Fibroblast of lung (primary cell): ENCODE results near the gene HAS3. TPM values are rescaled to one million over a fixed set of nuclear protein-coding genes. Genes with fewer than 3 reads are reported as not detected.

Source experiments
- DNase-seq, 2 donors: peaks; one replicate each; pipeline versions ENCODE4 v3.0.0 to v3.0.0-alpha.2; 2010; ENCODE audit warnings: low read depth in 2 of 2
- H2AFZ ChIP-seq: 2 replicates; pipeline ENCODE4 v1.5.1; 2012; ENCODE audit warnings: low read length, control low read depth, inconsistent platforms
- H3K27ac ChIP-seq: 2 replicates; pipeline ENCODE4 v1.5.1; 2011; ENCODE audit warnings: low read length, control low read depth; ENCODE audit not compliant: insufficient read depth
- H3K27me3 ChIP-seq: 2 replicates; pipeline ENCODE4 v1.5.1; 2011; ENCODE audit warnings: mild to moderate bottlenecking, low read length; ENCODE audit not compliant: control insufficient read depth, insufficient read depth
- H3K36me3 ChIP-seq: 2 replicates; pipeline ENCODE4 v1.5.1; 2011; ENCODE audit warnings: low read length; ENCODE audit not compliant: control insufficient read depth, insufficient read depth
- H3K4me1 ChIP-seq: 2 replicates; pipeline ENCODE4 v1.5.1; 2011; ENCODE audit warnings: low read length; ENCODE audit not compliant: control insufficient read depth, insufficient read depth; ENCODE audit errors: extremely low read depth
- H3K4me2 ChIP-seq: 2 replicates; pipeline ENCODE4 v1.5.1; 2011; ENCODE audit warnings: low read length, control low read depth; ENCODE audit not compliant: insufficient read depth; ENCODE audit errors: extremely low read depth
- H3K4me3 ChIP-seq, 4 experiments: fragments of 200-600 bp in 1 of 4; sonication (generic) in 1 of 4; replicated peaks in 1 of 4; 2 replicates each; pipeline ENCODE4 v1.5.1; 2011 to 2016; ENCODE audit warnings: low read length in 4 of 4, low read depth in 3 of 4, mild to moderate bottlenecking in 3 of 4, control low read depth in 2 of 4, inconsistent platforms in 1 of 4, mixed read lengths in 1 of 4; ENCODE audit not compliant: insufficient read depth in 1 of 4; ENCODE audit errors: control extremely low read depth in 1 of 4
- H3K79me2 ChIP-seq: 2 replicates; pipeline ENCODE4 v1.5.1; 2012; ENCODE audit warnings: mild to moderate bottlenecking, low read length, inconsistent platforms; ENCODE audit not compliant: control insufficient read depth, insufficient read depth
- H3K9ac ChIP-seq: 2 replicates; pipeline ENCODE4 v1.5.1; 2011; ENCODE audit warnings: mild to moderate bottlenecking, low read length, control low read depth; ENCODE audit not compliant: insufficient read depth
- H3K9me3 ChIP-seq: 2 replicates; pipeline ENCODE4 v1.5.1; 2012; ENCODE audit warnings: low read depth, low read length; ENCODE audit not compliant: control insufficient read depth, insufficient read depth
- H4K20me1 ChIP-seq: 2 replicates; pipeline ENCODE4 v1.5.1; 2011; ENCODE audit warnings: low read length; ENCODE audit not compliant: control insufficient read depth, insufficient read depth; ENCODE audit errors: extremely low read depth
- CTCF ChIP-seq, 2 donors: IDR thresholded peaks in 1 of 2; conservative IDR thresholded peaks in 1 of 2; 1 replicate in 1 of 2; 2 replicates in 1 of 2; pipeline ENCODE4 v1.5.1; 2011 to 2012; ENCODE audit warnings: low read length in 2 of 2, control low read depth in 1 of 2, inconsistent platforms in 1 of 2, low read depth in 1 of 2, mild to moderate bottlenecking in 1 of 2
- EZH2 ChIP-seq: IDR thresholded peaks from 2 replicates; pipeline ENCODE4 v1.5.1; 2012; ENCODE audit warnings: low read length, control low read depth, mild to moderate bottlenecking; ENCODE audit errors: missing control alignments
- polyA plus RNA-seq, 2 donors: library from polyadenylated mRNA; depleted of rRNA in 1 of 2; stranded (reverse) in 1 of 2; unstranded in 1 of 2; fragments of >200 nt; gene quantifications; 2 replicates each; pipeline ENCODE4 v1.2.1, GENCODE V29; 2011 to 2012; ENCODE audit warnings: missing spikeins in 1 of 2
- total RNA-seq: library from RNA; depleted of rRNA; stranded (reverse); fragments of >200 nt; gene quantifications from 2 replicates; pipeline ENCODE4 v1.2.1, GENCODE V29; 2014

The HAS3 gene
- total and polyA plus RNA-seq, 2 donors (not counting 1 experiment from before 2014, with no cell fraction given) = 0.27 to 0.33 TPM

GRCh38 chr16:69141014-69141413, 35.6 kb downstream of the HAS3 start:
- Histone ChIP-seq H3K9me3 (no peaks in the 10 kb centered on the region), H3K79me2 (peaks cover 9% of the 10 kb centered on the region), H3K4me3 (no peak overlapping the region), H3K27ac (no peak overlapping the region), H3K36me3 (peaks cover 21% of the 10 kb centered on the region), H4K20me1 (no peaks in the 10 kb centered on the region), H3K4me2 (no peak overlapping the region), H3K9ac (no peak overlapping the region), H3K27me3 (no peaks in the 10 kb centered on the region), H3K4me1 (no peaks in the 10 kb centered on the region), H2AFZ (no peak overlapping the region)
- TF ChIP-seq CTCF (conservative IDR thresholded peaks at IDR 0.05 in 1 of 2, IDR thresholded peaks at IDR 0.05 in 1 of 2; ENCODE audit: low read depth in 1 of 2, low read length in 2 of 2) (no peak), EZH2 (no peak)
- DNase-seq = no peak

GRCh38 chr16:69141936-69142335, 36.5 kb downstream of the HAS3 start:
- no peak overlapping the region for H3K4me3 ChIP-seq
- no peak overlapping the region for H2AFZ ChIP-seq
- no peak for TF ChIP-seq EZH2
- TF ChIP-seq CTCF (conservative IDR thresholded peaks at IDR 0.05 in 1 of 2, IDR thresholded peaks at IDR 0.05 in 1 of 2; ENCODE audit: low read depth in 1 of 2, low read length in 2 of 2) = no peak
- H3K4me2 ChIP-seq = no peak overlapping the region
- DNase-seq = no peak
- no peaks in the 10 kb centered on the region for H3K4me1 ChIP-seq
- no peaks in the 10 kb centered on the region for H3K9me3 ChIP-seq
- no peak overlapping the region for H3K27ac ChIP-seq
- H3K79me2 ChIP-seq = peaks cover 2% of the 10 kb centered on the region
- H3K36me3 ChIP-seq = peaks cover 17% of the 10 kb centered on the region
- no peak overlapping the region for H3K9ac ChIP-seq
- H3K27me3 ChIP-seq = no peaks in the 10 kb centered on the region
- no peaks in the 10 kb centered on the region for H4K20me1 ChIP-seq

- no peaks in the 10 kb centered on the region for H3K27me3 ChIP-seq
- no peaks in the 10 kb centered on the region for H3K79me2 ChIP-seq
- no peak overlapping the region for H3K9ac ChIP-seq
- no peak overlapping the region for H2AFZ ChIP-seq
- H4K20me1 ChIP-seq = no peaks in the 10 kb centered on the region
- no peak overlapping the region for H3K4me2 ChIP-seq
- H3K4me3 ChIP-seq = no peak overlapping the region
- TF ChIP-seq CTCF (conservative IDR thresholded peaks at IDR 0.05 in 1 of 2, IDR thresholded peaks at IDR 0.05 in 1 of 2; ENCODE audit: low read depth in 1 of 2, low read length in 2 of 2) (peak in 1 of 2 donors; percentile 8), EZH2 (no peak)
- H3K27ac ChIP-seq = no peak overlapping the region
- no peaks in the 10 kb centered on the region for H3K9me3 ChIP-seq
- H3K36me3 ChIP-seq = peaks cover 15% of the 10 kb centered on the region
- no peak for DNase-seq
- no peaks in the 10 kb centered on the region for H3K4me1 ChIP-seq
Observed at GRCh38 chr16:69143116-69143515, 37.7 kb downstream of the HAS3 start.
